Omental fat pad (tissue), 4 donors: ENCODE results near the gene ZSCAN5A. TPM values are rescaled to one million over a fixed set of nuclear protein-coding genes. Genes with fewer than 3 reads are reported as not detected.
A peak's percentile ranks its signal among the peaks of the same experiment; 100 is the strongest.

Experiments used
- ATAC-seq: fragments of 150-250 bp; one replicate; pipeline ENCODE4 v1.9.1; 2016; ENCODE audit warnings: mild to moderate bottlenecking, moderate library complexity; ENCODE audit not compliant: low FRiP score
- DNase-seq: peaks from one replicate; pipeline ENCODE4 v3.0.0-alpha.2; 2019; ENCODE audit warnings: low spot score
- total RNA-seq, 4 donors: library from RNA; depleted of rRNA; stranded (reverse); fragments of >200 nt; gene quantifications; one replicate each; pipeline ENCODE4 v1.1.0, GENCODE V29; 2016
- TF ChIP-seq, protein P1 (sequence below), 3 donors: fragments of 450-650 bp; IDR thresholded peaks; one replicate each; pipeline ENCODE4 v1.5.1; 2016 to 2017; ENCODE audit warnings: antibody characterized with exemption in 3 of 3, mild to moderate bottlenecking in 3 of 3, moderate library complexity in 2 of 3

The ZSCAN5A gene, protein sequence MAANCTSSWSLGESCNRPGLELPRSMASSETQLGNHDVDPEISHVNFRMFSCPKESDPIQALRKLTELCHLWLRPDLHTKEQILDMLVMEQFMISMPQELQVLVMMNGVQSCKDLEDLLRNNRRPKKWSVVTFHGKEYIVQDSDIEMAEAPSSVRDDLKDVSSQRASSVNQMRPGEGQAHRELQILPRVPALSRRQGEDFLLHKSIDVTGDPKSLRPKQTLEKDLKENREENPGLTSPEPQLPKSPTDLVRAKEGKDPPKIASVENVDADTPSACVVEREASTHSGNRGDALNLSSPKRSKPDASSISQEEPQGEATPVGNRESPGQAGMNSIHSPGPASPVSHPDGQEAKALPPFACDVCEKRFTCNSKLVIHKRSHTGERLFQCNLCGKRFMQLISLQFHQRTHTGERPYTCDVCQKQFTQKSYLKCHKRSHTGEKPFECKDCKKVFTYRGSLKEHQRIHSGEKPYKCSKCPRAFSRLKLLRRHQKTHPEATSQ
- total RNA-seq: 10 to 100 TPM in 1 of 4 donors, 1 to 10 TPM in 3; 5.9 to 10.3 (median 8.2) TPM

DNA sequence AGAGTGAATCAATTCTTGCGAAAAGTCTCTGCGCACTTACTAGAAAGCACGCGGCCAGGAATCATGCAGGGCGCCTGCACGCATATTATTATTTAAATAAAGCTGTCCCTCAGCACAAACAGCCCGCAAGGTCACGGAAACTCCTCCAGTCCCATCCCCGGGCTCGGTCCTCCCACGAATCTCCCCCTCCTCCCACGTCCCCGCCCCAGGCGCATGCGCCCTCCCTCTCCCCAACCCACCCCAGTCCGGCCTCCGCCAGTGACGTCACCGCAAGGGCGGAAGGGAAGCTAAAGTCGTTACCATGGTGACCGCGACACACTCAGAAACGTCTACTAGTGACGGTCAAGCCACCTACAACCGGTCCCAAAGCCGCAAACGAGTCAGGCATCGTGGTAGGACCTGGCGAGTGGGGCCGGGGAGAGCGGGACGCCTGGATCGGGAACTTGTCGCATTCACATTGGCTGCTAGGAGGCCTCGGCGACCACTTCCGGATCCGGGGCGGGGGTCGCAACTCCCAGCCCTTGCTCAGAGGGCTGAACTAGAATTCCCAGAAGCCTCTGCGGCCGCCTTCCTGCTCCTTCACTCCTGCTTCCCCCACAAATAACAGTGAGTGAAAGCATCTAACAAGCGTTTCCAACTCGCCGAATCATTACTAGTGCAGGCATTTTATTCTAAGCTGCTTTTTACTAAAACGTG, at the start of gene ZSCAN5A:
Gene ZSCAN5A, minus strand, starts transcription at position 459 of the 696 bp plus-strand sequence. CDS start 89,793 bp downstream, outside the sequence.
- TF ChIP-seq, protein P1, sequence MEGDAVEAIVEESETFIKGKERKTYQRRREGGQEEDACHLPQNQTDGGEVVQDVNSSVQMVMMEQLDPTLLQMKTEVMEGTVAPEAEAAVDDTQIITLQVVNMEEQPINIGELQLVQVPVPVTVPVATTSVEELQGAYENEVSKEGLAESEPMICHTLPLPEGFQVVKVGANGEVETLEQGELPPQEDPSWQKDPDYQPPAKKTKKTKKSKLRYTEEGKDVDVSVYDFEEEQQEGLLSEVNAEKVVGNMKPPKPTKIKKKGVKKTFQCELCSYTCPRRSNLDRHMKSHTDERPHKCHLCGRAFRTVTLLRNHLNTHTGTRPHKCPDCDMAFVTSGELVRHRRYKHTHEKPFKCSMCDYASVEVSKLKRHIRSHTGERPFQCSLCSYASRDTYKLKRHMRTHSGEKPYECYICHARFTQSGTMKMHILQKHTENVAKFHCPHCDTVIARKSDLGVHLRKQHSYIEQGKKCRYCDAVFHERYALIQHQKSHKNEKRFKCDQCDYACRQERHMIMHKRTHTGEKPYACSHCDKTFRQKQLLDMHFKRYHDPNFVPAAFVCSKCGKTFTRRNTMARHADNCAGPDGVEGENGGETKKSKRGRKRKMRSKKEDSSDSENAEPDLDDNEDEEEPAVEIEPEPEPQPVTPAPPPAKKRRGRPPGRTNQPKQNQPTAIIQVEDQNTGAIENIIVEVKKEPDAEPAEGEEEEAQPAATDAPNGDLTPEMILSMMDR (IDR thresholded peaks at IDR 0.05): no peak
- ATAC-seq (peak; percentile 91), DNase-seq (peak; percentile 95)

DNA sequence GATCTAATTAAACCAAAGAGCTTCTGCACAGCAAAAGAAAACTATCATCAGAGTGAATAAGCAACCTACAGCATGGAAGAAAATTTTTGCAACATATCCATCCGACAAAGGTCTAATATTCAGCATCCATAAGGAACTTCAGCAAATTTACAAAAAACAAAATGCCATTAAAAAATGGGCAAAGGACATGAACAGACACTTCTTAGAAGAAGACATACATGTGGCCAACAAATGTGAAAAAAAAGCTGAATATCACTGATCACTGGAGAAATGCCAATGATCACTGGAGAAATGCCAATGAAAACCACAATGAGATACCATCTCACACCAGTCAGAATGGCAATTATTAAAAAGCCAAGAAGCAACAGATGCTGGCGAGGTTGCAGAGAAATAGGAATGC, 46.2 kb upstream of the ZSCAN5A start:
- DNase-seq (no peak), ATAC-seq (no peak)
- TF ChIP-seq, protein P1 (IDR thresholded peaks at IDR 0.05): no peak

DNA sequence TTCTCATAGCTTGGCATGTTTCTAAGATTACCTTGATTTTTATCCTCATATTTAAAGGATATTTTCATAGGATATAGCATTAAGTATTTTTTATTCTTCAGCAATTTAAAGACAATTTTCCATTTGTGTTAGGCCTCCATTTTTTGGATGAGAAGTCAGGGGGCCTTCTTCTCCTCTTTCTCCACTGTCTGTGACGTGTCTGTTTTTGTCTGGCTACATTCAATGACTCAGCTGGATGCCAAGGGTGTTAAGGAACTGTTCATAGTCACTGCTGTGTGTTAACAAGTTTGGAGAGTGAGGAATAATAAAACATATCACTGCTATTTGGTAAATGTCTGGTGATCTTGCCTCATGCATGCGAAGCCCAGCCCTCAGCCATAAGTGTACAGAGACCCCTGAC, 42.3 kb upstream of the ZSCAN5A start:
- no peak for DNase-seq
- no peak for ATAC-seq
- TF ChIP-seq, protein P1 (IDR thresholded peaks at IDR 0.05): no peak

DNA sequence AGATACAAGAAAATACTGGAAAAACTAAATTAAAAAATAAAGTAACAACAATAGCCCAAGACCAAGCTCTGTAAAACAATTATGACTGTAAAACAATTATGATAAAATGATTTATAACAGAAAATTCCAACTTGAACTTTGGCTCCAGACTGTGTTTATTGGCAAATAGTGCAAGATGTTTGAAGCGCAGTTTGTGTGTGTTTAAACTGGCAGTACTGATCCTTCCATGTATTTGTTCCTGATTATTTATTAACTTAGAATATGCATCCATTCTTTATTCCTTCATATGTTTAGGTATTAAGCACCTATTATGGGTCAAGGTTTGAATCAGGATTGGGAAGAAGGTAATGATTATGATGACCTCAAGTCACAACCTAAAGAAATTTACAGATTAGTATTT, 40.9 kb upstream of the ZSCAN5A start:
- DNase-seq (no peak), ATAC-seq (no peak)
- TF ChIP-seq, protein P1 (IDR thresholded peaks at IDR 0.05): no peak

DNA sequence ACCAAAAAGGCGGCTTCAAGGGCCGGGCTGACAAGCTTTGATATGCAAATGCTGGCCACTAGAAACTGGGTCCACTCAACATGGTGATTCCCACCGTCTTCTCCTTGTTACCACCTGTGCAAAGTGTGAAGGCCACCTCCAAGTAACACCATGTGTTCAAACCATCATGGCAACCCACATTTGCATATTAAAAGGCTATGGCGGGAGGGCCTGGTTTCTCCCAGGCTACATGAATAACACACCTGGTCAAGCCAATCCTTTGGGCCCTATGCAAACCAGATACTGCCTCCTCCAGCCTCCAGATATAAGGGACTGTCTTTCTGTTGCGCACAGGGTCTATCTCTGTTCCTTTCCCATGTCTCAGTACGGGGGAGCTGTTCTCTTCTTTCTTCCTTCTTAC, 36.6 kb upstream of the ZSCAN5A start:
- DNase-seq: no peak
- TF ChIP-seq, protein P1 (IDR thresholded peaks at IDR 0.05): no peak
- ATAC-seq: no peak

DNA sequence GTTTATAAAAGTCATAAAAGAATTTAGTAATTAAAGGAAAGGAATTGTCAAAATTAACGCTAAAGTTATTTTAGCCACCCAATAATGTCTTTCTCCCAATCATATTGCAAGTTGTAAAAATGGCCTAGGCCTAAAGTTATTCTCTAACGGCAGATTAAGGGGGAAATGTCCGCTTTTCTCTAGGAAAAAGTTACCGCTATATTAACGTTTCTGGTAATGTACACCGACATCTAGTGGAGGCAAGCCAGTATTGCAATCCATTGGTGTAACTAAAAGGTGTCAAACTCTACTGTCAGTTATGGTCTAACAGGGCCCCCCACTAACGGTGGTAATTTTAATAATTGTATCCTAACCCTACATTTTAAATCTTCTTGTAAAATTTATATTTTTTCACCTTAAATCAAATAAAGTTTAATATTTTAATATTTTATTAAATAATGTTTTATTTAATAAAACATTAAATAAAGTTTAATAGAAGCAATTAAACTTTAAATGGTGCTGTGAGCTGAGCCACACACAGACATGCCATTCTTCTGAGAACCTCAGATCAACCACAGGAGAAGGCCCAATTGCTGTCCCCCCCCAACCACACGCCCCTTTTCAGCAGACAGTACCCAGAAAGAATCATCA, 35.9 kb upstream of the ZSCAN5A start:
- DNase-seq (peak; percentile 33), ATAC-seq (no peak)
- TF ChIP-seq, protein P1 (IDR thresholded peaks at IDR 0.05): no peak
